NCI-H82 (cell line): ENCODE results near the gene DCST2.
A peak's percentile ranks its signal among the peaks of the same experiment; 100 is the strongest.
"Not testable (repeated sequence)": the region's sequence is repeated elsewhere in the genome, so short reads cannot be mapped to it uniquely, and the experiment has no call there.

ENCODE experiments used
- DNase-seq: peaks from one replicate; lab custom pipeline; 2025; lab: John Stamatoyannopoulos, UW

Gene DCST2

GRCh38 chr1:154998818-154999570, 34.6 kb downstream of the DCST2 start:
- DNase-seq, result peak; percentile 89

GRCh38 chr1:154998201-154998780, 35.3 kb downstream of the DCST2 start:
- DNase-seq, result peak; percentile 33

- DNase-seq, result no peak
Measured at GRCh38 chr1:154996966-154997701, 36.4 kb downstream of the DCST2 start.

GRCh38 chr1:154995301-154995983, 38.1 kb downstream of the DCST2 start:
- DNase-seq, result peak; percentile 75

- DNase-seq, result no peak
Measured at GRCh38 chr1:154994591-154994990, 39.0 kb downstream of the DCST2 start.

- no peak for DNase-seq
Measured at GRCh38 chr1:154994269-154994587, 39.4 kb downstream of the DCST2 start.

GRCh38 chr1:154993572-154994268, 39.9 kb downstream of the DCST2 start, which contains the start of gene LENEP:
TSS of gene LENEP (plus strand) at chr1:154993586. CDS start at chr1:154993608, 22 bp downstream.
- DNase-seq, result no peak

GRCh38 chr1:154992721-154993571, 40.6 kb downstream of the DCST2 start:
- DNase-seq, result peak; percentile 55

GRCh38 chr1:154990276-154990675, 43.3 kb downstream of the DCST2 start:
- DNase-seq, result no peak

- DNase-seq, result no peak
Measured at GRCh38 chr1:154989195-154989860, 44.3 kb downstream of the DCST2 start.

GRCh38 chr1:154988058-154988954, 45.3 kb downstream of the DCST2 start:
- DNase-seq, result no peak

- no peak for DNase-seq
Measured at GRCh38 chr1:154987326-154987725, 46.3 kb downstream of the DCST2 start.

GRCh38 chr1:154986736-154987135, 46.8 kb downstream of the DCST2 start:
- DNase-seq, result not testable (repeated sequence)

GRCh38 chr1:154983776-154984466, 49.7 kb downstream of the DCST2 start:
- peak; percentile 55 for DNase-seq

- peak; percentile 100 for DNase-seq
Measured at GRCh38 chr1:154982897-154983648, 50.5 kb downstream of the DCST2 start, which contains the start of gene FLAD1. TSS of gene FLAD1 (plus strand) at chr1:154983344. CDS start at chr1:154983695, 351 bp downstream.

GRCh38 chr1:154982341-154982740, 51.2 kb downstream of the DCST2 start:
- DNase-seq, result peak; percentile 74

- no peak for DNase-seq
Measured at GRCh38 chr1:154978360-154978759, 55.2 kb downstream of the DCST2 start.

GRCh38 chr1:154977762-154978161, 55.8 kb downstream of the DCST2 start:
- DNase-seq, result not testable (repeated sequence)
